Hematopoietic multipotent progenitor cell treated with erythropoietin and hydrocortisone succinate and interleukin-3 and kit ligand, for 15 days (in vitro differentiated cells): ENCODE measurements around the gene MICOS13.

Experiments
- DNase-seq: peaks from one replicate; pipeline ENCODE4 v3.0.0-alpha.2; 2015; ENCODE audit warnings: low spot score

Gene MICOS13

GRCh38 chr19:5687360-5688198 lies 7.3 kb upstream of the MICOS13 start:
- DNase-seq: no peak

- peak; percentile 95 for DNase-seq
Measured at GRCh38 chr19:5686647-5687359, 6.5 kb upstream of the MICOS13 start.

GRCh38 chr19:5686326-5686646 lies 6.0 kb upstream of the MICOS13 start:
- DNase-seq: no peak

- no peak for DNase-seq
Measured at GRCh38 chr19:5684694-5685430, 4.5 kb upstream of the MICOS13 start.

DNA sequence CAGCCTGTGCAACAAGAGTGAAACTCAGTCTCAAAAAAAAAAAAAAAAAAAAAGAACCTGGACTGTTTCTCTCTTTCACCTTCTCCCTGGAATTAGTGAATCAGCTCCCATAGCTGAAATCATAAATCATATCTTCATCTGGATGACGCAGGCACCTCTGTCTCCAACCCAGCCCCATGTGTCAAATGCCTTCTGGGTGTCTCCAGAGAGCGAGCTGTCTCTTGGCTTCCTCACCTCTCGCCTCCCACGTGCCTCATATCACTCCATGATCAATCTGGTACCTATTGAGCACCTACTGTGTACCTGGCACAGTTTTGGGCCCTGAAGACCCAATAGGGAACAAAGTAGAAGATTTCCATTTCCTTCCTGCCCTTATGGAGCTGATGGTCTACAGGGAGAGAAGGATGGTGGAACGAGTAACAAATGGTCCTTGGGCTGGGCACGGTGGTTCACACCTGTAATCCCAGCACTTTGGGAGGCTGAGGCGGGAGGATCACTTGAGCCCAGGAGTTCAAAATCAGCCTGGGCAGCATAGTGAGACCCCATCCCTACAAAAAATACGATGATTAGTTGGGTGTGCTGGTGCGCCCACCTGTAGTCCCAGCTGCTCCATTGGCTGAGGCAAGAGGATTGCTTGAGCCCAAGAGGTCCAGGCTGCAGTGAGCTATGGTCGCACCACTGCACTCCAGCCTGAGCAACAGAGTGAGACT lies 3.0 kb upstream of the MICOS13 start:
- no peak for DNase-seq

GRCh38 chr19:5682107-5682482 lies 1.8 kb upstream of the MICOS13 start:
- DNase-seq: no peak

- no peak for DNase-seq
Measured at GRCh38 chr19:5681391-5682106, 1.2 kb upstream of the MICOS13 start.

DNA sequence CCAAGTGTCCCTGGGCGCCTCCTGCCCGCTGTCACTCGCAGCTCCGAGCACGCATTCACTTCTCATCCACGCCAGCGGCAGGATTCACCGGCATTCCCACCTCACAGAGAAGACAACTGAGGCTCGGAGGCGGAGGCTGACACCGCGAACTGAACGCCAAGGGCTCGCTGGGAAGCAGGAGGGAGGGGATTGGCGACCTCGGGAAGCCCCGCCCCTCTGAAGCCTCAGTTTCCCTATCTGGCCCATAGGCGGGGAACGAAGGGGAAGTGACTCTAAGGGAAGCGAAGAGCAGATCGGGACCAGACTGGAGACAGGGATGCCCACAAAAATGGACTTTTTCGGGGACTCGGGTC lies 256 bp downstream of the MICOS13 start:
- peak; percentile 10 for DNase-seq

DNA sequence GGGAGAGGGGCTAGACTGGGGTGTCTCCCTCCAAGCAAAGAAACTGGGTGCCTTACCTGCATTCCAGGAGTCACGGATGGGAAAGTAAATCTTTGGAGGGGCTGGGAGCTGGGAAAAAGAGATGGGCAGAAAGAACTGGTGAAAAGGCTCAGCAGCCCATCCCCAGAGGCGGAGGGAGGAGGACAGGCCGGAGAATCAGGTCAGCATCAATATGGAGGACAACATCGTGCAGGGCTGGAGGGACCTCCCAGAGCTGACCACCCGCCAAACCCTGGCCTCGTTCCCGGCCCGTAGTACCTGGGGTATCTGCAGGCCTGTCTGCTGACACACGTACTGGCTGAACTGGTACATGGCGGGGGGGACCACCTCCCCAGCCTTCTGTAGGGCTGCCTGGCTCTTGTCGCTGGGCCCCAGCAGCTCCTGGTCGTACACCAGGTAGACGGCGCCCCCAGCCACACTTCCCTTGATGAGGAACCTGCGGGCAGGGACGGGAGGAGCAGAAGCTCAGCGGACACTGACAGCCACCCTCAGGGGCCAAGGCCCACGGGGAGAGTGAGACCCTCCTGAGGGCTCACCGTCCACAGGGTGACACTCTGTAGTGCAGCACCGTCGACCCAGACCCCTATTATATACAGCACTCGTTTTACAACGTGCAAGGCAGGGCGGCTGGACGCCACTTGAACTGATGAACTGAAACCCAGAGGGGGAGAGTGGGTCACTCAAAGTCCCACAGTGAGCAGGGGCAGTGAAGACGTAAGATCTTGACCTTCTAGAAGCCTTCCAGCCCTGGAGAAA lies 830 bp downstream of the MICOS13 start:
- DNase-seq: no peak

DNA sequence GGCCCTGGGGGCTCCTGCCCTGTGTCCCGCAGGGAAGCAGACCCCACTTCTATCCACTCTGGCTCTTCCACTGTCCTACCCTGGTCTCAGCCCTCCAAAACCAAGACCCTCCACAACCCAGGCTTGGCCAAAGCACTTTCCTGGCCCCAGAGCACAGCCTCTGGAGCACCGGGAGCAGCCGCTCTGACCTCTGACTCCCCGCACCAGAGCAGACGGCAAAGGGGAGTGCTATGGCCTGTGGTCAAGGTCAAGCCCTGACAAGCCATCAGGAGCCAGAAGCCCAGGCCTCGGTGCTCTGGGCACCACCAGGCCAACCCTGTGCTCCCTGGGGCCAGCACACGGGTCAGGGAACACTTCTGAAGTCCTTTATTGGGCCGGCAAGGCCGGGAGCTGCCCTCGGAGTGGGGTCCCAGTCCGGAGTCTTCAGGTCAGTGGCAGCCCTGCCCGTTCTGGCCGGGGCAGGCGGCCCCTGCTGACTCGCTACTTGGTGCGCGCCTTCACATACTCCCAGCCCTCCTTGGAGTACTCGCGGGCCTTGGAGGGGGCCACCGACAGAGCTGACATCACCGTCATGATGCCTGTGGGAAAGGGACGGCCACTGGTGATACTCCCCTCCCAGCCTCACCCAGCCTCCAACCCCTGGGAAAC lies 2.1 kb downstream of the MICOS13 start:
- DNase-seq: no peak

DNA sequence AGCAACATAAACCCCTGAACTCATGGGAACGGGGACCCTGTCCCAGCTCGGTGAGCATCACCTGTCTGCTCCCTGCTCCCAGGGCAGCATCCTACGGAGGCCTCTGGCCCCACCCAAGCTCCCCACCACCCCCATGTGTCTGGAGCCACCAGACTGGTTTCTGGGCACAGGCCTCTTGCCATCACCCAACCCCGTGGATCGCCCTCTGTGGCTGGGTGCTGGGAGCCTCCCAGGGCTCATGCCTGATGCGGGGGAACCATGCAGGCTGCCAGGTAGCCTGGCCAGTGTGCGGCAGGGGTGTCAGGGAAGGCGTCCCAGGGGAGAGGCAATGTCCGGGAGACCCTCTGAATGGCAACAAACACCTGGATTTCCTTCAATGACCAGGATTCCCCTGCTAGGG lies 2.7 kb downstream of the MICOS13 start:
- no peak for DNase-seq

- no peak for DNase-seq
Measured at GRCh38 chr19:5677136-5677535, 3.2 kb downstream of the MICOS13 start.

DNA sequence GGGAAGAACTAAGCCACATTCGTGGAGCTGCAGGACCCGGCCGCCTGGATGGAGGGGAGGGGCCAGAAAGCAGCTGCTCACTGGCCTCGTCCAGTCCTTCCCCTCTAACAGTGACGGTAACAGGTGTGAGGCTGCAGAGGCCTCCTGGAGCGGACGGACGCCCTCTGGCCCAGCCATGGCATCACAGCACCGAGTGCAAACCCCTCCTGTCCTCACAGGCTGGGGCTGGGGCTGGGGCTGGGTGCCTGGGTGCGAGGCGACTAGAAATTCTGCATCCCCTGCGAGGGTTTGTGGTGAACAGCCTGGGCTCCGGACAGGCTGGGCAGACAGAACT lies 3.6 kb downstream of the MICOS13 start:
- DNase-seq: no peak

GRCh38 chr19:5676105-5676771 lies 4.1 kb downstream of the MICOS13 start:
- no peak for DNase-seq

GRCh38 chr19:5674714-5675113 lies 5.6 kb downstream of the MICOS13 start:
- no peak for DNase-seq

DNA sequence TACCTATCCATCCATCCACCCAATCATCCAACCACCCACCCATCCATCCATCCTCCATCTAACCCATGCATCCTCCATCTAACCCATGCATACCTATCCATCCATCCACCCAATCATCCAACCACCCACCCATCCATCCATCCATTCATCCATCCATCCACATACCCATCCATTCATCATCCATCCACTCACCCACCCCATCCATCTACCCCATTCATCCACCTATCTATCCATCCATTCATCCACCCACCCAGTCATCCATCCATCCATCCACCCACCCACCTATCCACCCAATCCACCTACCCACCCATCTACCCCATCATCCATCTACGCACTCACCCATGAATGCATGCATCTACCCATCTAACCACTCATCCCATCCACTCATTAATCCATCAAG lies 6.6 kb downstream of the MICOS13 start:
- no peak for DNase-seq

GRCh38 chr19:5672708-5673459 lies 7.4 kb downstream of the MICOS13 start:
- no peak for DNase-seq

- no peak for DNase-seq
Measured at GRCh38 chr19:5671600-5671999, 8.7 kb downstream of the MICOS13 start.

GRCh38 chr19:5669212-5669611 lies 11.1 kb downstream of the MICOS13 start:
- no peak for DNase-seq
